Stomach smooth muscle (tissue), 2 donors: ENCODE results near the gene GOT1.

Source experiments
- H3K27ac ChIP-seq: one replicate; pipeline ENCODE4 v1.7.0; 2013; ENCODE audit warnings: mild to moderate bottlenecking, low read length, inconsistent platforms
- H3K27me3 ChIP-seq, 2 donors: one replicate each; pipeline ENCODE4 v1.7.0; 2013; ENCODE audit warnings: low read length in 2 of 2; ENCODE audit not compliant: insufficient read depth in 2 of 2, control insufficient read depth in 1 of 2
- H3K36me3 ChIP-seq, 2 donors: one replicate each; pipeline ENCODE4 v1.7.0; 2013; ENCODE audit warnings: low read length in 2 of 2; ENCODE audit not compliant: control insufficient read depth in 2 of 2, insufficient read depth in 2 of 2
- H3K4me1 ChIP-seq: one replicate; pipeline ENCODE4 v1.7.0; 2013; ENCODE audit warnings: low read length; ENCODE audit not compliant: control insufficient read depth, insufficient read depth
- H3K4me3 ChIP-seq, 2 donors: one replicate each; pipeline ENCODE4 v1.7.0; 2013; ENCODE audit warnings: low read length in 2 of 2
- H3K9ac ChIP-seq, 2 donors: one replicate each; pipeline ENCODE4 v1.7.0; 2013; ENCODE audit warnings: low read length in 2 of 2, mild to moderate bottlenecking in 1 of 2
- H3K9me3 ChIP-seq, 2 donors: one replicate each; pipeline ENCODE4 v1.7.0; 2013; ENCODE audit warnings: low read length in 2 of 2; ENCODE audit not compliant: control insufficient read depth in 2 of 2
- donor health status: healthy.
- donor health status: Pancreatic carcinoma.

Gene GOT1

DNA sequence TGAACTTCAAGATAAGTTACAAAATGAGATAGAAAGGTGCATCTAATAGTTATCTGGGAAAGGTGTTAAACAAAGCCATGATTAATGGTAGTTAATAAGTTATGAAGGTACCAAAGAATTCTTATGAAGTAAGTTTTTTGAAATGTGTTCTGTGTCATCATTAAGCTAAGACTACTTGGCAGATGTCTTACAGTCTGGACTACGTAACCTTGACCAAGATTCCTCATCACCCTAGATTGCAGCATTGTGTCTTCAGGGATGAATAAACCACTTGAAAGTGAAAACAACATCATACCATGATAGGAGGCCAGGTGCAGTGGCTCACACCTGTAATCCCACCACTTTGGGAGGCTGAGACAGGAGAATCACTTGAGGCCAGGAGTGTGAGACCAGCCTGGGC, 48.2 kb downstream of the GOT1 start:
- Histone ChIP-seq H3K4me1 (no peaks in the 10 kb centered on the region), H3K4me3 (no peak overlapping the region), H3K36me3 (no peaks in the 10 kb centered on the region), H3K27me3 (peaks cover 2 to 5% of the 10 kb centered on the region in 2 donors), H3K27ac (no peak overlapping the region), H3K9ac (no peak overlapping the region), H3K9me3 (no peaks in the 10 kb centered on the region)

DNA sequence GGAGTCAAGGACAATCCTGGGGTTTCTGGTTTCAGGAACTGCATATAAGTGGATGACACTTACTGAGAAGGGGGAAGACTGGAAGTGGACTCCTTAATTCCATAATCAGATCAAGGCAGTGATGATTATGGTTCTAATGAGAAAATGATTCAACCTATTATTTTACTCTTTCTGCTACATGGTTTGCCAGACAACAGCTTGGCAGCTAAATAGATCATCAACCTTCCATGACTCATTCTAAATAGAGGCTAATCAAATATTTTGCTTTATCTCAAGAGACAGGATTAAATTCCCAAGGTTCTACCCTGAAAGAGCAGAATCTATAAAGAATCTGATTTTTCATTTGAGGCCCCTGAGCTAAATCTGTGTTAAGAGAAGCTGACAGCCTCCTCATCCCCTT, 55.0 kb downstream of the GOT1 start:
- Histone ChIP-seq H3K27ac (no peak overlapping the region), H3K4me3 (no peak overlapping the region), H3K4me1 (no peaks in the 10 kb centered on the region), H3K9ac (no peak overlapping the region), H3K36me3 (no peaks in the 10 kb centered on the region), H3K9me3 (no peaks in the 10 kb centered on the region), H3K27me3 (peaks cover 6% of the 10 kb centered on the region in 2 donors)

DNA sequence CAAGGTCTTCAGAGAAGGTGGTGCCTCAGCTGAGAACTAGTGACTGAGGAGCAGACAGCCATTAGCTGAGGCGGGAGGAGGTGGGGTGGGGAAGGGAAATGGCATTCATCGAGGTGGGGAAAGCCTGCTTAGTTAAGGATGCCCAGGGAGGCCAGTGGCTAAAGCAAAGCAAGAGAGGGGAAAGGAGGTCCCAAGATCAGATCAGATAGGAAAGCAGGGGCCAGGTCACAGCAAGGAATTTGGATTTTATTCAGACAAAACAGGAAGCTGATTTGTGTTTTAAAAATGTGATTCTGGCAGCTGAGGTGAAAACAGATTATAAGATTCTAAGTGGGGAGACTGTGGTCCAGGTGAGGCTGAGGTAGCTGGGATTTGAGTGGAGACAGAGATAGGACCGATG, 55.5 kb downstream of the GOT1 start:
- Histone ChIP-seq H3K9me3 (no peaks in the 10 kb centered on the region), H3K9ac (no peak overlapping the region), H3K36me3 (no peaks in the 10 kb centered on the region), H3K27ac (no peak overlapping the region), H3K4me3 (no peak overlapping the region), H3K27me3 (peaks cover 6% of the 10 kb centered on the region in 2 donors), H3K4me1 (no peaks in the 10 kb centered on the region)

DNA sequence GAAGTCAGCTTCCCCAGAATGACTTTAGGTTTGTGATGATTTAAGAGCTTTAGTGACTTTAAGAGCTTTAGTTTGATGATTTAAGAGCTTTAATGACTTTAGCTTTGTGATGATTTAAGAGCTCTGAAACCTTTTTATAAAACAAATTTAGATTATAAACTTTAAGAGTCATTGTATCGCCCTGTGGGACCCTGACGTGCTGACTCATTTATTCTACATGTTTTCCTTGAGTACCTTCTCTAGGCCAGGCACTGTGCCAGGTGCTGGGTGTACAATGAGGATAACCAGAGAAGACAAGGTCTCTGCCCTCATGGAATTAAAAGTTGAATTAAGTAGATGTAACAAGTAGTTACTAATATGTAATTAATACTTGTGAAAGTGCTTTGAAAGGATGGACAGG, 55.9 kb downstream of the GOT1 start:
- Histone ChIP-seq H3K36me3 (no peaks in the 10 kb centered on the region), H3K9ac (no peak overlapping the region), H3K4me1 (no peaks in the 10 kb centered on the region), H3K4me3 (no peak overlapping the region), H3K9me3 (no peaks in the 10 kb centered on the region), H3K27ac (no peak overlapping the region), H3K27me3 (peaks cover 6% of the 10 kb centered on the region in 2 donors)

DNA sequence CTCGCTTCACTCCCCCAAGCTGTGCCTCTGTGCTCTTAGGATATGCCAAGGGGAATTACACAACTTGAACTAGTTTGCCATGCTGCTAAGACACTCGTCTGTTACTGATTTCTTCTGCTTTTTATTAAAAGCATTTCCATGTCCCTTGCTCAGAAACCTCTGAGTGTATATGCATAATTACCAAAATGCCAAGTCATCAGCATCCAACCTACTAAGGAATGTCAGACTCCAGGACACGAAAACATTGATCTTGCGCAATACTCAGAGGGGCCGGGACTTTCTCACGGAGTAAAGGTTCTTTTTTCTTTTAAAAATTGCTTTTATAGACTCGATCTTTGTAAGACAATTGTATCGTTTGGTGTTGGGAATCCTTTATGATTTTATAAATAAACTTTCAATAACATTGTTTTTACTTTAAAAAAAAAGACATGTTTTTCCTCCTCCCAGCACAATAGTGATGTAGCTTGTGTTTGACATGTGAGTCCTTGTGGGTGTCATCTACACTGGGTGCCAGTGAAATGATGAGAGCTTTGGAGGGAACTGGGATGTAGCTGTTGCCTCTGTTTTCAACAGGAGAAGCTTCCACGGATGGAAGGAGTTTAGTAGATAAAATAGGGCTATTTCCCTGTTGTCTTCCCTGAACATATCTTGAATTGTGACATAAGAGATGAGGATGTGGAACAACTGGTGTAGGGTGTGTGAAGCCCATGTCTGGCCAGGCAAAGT, 57.7 kb downstream of the GOT1 start:
- Histone ChIP-seq H3K4me3 (no peak overlapping the region), H3K9me3 (no peaks in the 10 kb centered on the region), H3K27ac (no peak overlapping the region), H3K36me3 (no peaks in the 10 kb centered on the region), H3K9ac (no peak overlapping the region), H3K4me1 (no peaks in the 10 kb centered on the region), H3K27me3 (peaks cover 6% of the 10 kb centered on the region in 2 donors)

DNA sequence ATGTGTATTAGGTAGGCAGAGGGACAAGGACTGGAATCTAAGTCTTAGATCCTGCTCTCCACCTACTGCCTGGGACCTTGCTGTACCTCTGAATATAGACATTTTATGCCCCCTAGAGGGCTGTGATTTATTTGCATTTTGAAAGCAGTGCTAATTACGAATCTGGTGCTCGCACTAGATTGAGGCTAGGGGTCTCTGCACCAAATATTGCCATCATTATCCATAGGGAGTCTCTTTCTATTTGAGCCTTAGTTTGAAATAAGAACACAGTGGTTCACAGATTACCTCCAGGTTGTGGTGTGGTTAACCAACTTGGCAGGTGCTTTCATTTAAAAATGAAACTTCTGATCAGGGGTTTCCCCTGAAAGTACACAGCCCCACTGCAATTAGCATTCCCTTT, 59.4 kb downstream of the GOT1 start:
- H3K27me3 ChIP-seq: peaks cover 6% of the 10 kb centered on the region in 2 donors
- H3K36me3 ChIP-seq: no peaks in the 10 kb centered on the region
- H3K4me3 ChIP-seq: no peak overlapping the region
- no peak overlapping the region for H3K27ac ChIP-seq
- H3K9ac ChIP-seq: no peak overlapping the region
- no peaks in the 10 kb centered on the region for H3K9me3 ChIP-seq
- no peaks in the 10 kb centered on the region for H3K4me1 ChIP-seq

DNA sequence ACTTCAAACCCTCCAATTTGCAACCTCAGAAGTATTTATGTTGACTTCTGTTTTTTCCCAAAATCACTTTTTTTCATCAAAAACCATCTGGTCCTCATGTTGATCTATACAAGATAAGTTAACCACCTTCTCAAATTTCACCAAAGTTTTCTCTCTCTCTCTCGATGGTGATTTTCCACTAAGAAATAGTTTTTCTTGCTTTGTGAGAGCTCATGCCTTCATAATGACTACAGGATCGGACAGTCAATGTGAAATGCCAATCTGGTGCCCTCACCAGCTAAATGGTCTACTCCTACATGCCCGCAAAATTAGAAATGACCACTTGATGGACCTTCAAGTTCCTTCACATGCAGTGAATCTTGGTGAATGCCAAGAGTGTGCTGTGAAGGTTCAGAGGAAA, 60.9 kb downstream of the GOT1 start:
- Histone ChIP-seq H3K4me1 (no peaks in the 10 kb centered on the region), H3K27ac (no peak overlapping the region), H3K9ac (no peak overlapping the region), H3K9me3 (no peaks in the 10 kb centered on the region), H3K27me3 (peaks cover 6% of the 10 kb centered on the region in 2 donors), H3K4me3 (no peak overlapping the region), H3K36me3 (no peaks in the 10 kb centered on the region)

DNA sequence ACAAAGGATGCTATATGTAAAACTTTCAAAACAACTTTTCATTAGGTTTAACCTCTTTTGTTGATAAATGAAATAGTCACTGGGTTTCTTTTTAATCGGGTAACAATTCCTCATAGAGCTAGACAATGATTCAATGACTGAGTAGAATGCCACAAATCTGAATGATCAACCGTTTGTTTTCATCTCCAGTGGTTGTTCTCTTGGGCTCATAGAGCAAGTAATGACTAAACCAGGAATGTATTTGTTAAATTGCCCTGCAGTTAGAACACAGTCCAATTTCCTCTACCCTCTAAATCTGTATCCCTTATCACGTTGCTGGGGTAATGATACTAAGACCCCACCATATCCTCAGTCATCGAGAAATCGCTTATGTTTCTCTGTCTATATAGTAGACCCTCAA, 61.3 kb downstream of the GOT1 start:
- no peak overlapping the region for H3K4me3 ChIP-seq
- no peaks in the 10 kb centered on the region for H3K4me1 ChIP-seq
- H3K9ac ChIP-seq: no peak overlapping the region
- peaks cover 6% of the 10 kb centered on the region in 2 donors for H3K27me3 ChIP-seq
- H3K36me3 ChIP-seq: no peaks in the 10 kb centered on the region
- H3K27ac ChIP-seq: no peak overlapping the region
- H3K9me3 ChIP-seq: no peaks in the 10 kb centered on the region

DNA sequence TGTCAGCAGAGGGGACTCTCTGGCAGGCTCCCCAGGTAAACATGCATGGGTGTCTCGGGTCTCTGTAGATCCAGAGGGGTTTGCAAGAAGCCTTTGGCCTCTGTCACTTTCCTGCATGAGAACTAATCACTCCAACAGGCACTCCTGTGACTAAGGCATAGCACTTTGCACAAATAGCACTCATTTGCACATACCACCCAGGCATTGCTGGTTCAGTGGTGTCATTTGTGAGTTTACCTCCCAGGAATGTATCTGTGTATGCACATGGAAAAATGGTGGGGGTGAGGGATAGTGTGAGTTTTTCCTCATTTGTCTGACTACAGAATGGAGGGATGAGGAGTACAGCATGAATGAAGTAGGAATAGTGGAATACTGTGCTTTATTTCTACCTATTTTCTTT, 61.8 kb downstream of the GOT1 start:
- H3K27ac ChIP-seq: no peak overlapping the region
- H3K4me1 ChIP-seq: no peaks in the 10 kb centered on the region
- H3K9ac ChIP-seq: no peak overlapping the region
- no peaks in the 10 kb centered on the region for H3K9me3 ChIP-seq
- no peak overlapping the region for H3K4me3 ChIP-seq
- H3K27me3 ChIP-seq: peaks cover 6% of the 10 kb centered on the region in 2 donors
- H3K36me3 ChIP-seq: no peaks in the 10 kb centered on the region

DNA sequence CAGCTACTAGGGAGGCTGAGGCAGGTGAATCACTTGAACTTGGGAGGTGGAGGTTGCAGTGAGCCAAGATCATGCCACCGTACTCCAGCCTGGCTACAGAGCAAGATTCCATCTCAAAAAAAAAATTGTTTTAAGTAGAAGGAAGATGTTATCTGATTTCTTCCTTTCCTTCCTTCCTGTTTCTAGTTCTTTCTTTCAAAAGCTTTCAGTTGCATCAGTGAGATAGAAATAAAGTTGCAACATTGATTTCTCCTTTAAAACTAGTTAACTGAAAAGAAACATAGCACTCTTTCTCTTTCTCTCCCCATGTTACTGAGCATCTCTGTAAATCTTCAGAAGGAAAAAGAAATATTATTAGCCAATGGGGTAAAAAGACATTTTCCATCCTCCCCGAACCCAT, 63.8 kb downstream of the GOT1 start:
- H3K27ac ChIP-seq: no peak overlapping the region

DNA sequence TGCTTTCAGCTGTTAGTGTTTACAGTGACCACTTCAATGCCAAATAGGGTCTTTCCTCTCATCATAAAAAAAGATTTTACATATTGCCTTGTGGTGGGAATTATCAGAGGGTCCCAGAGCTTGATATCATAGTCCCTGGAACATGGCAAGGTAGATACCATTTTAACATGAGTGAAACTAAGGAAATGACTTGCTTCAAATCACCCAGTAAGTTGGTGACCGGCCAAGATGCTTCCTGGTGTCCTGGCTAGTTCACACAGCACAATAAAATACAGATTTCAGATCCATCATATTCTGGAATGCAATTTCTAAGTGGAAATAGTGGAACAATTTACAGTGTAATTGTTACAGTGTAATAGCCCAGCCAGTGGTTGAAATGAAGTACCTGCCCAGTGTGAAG, 64.7 kb downstream of the GOT1 start:
- H3K36me3 ChIP-seq: no peaks in the 10 kb centered on the region
- no peak overlapping the region for H3K9ac ChIP-seq
- no peaks in the 10 kb centered on the region for H3K9me3 ChIP-seq
- H3K4me3 ChIP-seq: no peak overlapping the region
- H3K4me1 ChIP-seq: no peaks in the 10 kb centered on the region
- no peaks in the 10 kb centered on the region for H3K27me3 ChIP-seq
- no peak overlapping the region for H3K27ac ChIP-seq

More for the DNA sequence above, 63.8 kb downstream of the GOT1 start:
- H3K9me3 ChIP-seq: no peaks in the 10 kb centered on the region
- no peak overlapping the region for H3K4me3 ChIP-seq
- no peaks in the 10 kb centered on the region for H3K36me3 ChIP-seq
- no peak overlapping the region for H3K9ac ChIP-seq
- no peaks in the 10 kb centered on the region for H3K4me1 ChIP-seq
- H3K27me3 ChIP-seq: peaks cover 0 to 5% of the 10 kb centered on the region in 2 donors
